GM12873 (cell line): Measurements from ENCODE around the gene TTC7B.

ENCODE experiments used
- TF ChIP-seq, protein P1 (sequence below): IDR thresholded peaks from 2 replicates; pipeline ENCODE4 v1.5.1; 2012; ENCODE audit warnings: low read depth, mild to moderate bottlenecking, moderate library complexity, low read length, control low read depth; ENCODE audit not compliant: insufficient read depth; ENCODE audit errors: missing control alignments

The TTC7B gene

DNA sequence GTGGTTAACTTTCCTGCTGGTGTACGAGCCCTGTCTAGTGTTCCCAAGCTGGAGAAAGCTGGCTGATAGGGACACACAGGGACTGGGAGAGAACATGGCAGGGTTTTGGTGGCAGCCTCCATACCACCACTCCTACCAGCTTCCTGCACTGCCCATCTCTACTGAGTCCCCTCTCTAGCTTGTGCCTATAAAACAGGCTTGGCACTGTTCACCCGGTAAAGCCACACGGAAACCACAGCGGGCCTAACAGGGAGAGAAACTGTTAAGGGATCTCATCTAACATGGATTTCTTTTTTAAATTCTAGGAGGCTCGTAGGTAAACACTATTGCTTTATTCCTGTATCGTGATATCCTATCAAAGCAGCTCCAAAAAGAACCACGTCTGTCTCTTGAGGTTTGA is 204.7 kb downstream of the TTC7B start:
- TF ChIP-seq, protein P1, sequence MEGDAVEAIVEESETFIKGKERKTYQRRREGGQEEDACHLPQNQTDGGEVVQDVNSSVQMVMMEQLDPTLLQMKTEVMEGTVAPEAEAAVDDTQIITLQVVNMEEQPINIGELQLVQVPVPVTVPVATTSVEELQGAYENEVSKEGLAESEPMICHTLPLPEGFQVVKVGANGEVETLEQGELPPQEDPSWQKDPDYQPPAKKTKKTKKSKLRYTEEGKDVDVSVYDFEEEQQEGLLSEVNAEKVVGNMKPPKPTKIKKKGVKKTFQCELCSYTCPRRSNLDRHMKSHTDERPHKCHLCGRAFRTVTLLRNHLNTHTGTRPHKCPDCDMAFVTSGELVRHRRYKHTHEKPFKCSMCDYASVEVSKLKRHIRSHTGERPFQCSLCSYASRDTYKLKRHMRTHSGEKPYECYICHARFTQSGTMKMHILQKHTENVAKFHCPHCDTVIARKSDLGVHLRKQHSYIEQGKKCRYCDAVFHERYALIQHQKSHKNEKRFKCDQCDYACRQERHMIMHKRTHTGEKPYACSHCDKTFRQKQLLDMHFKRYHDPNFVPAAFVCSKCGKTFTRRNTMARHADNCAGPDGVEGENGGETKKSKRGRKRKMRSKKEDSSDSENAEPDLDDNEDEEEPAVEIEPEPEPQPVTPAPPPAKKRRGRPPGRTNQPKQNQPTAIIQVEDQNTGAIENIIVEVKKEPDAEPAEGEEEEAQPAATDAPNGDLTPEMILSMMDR, result no peak

DNA sequence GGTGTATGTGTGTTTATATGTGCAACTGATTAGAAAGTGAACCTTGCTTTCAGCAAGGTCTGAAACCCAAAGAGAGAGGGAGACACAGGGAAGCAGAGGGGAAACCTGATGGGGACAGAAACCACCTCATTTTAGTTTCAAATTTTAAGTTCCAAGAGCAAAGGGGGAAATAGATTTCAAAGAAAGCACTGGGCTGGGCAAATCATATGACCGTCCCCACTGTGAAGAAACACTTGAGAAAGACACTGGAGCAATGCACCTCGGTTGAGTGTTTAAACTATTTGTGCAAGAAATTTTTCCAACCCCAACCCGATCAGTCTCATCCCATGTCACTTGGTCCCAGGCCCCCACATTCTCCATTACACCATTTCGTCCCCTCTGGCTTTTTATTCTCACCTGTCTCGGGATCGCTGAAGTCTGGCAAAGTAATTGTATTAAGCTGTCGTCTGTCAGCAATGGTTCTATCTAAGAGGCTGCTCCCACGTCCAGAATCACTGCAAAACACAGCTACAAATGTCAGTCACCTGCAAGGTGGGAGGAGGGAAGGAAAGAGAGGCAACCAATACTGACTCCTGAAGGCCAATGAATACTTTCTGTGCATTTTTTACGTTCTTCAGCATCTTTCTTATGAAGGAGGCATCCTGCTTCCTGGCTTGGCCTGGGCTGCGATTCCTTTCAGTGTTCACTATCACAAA is 205.7 kb downstream of the TTC7B start:
- TF ChIP-seq, protein P1, result no peak

DNA sequence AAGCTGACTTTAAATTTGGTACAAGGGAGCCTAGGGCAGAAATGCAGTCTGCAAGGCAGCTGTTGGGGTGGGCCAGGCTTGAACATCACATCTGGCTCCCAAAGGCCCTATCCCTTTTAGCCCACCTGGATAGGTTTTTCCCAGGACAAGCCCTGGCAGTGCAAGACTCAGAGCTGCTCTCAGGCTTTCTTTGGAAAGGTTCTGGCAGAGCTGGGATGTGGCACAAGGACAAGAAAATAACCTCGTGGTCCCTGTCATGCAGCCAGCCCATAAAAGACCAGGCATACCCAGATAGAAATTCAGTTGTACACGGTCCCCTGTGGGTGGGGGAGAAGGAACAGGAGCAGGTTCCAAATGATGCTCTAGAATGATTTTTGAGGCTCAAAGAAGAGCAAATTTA is 206.9 kb downstream of the TTC7B start:
- TF ChIP-seq, protein P1, result no peak

DNA sequence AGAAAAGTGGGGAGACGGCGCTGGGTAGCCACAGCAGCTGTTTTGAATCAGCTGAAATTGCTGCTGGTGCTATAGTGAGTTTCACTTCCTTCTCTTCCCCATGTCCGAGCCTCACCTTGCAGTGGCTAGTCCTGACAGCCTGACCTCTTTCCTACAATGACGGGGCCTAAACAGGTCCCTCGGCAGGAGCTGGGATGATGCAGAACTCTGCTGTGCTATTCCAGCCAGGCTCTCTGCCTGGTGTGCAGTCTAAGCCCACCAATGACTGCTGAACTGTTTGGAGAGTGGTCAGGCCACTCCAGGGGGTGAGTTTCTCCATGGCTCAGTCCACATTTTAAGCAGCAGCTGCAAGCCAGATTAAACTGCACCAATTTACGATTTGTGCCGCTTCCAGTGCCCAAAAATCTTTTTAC is 207.3 kb downstream of the TTC7B start:
- TF ChIP-seq, protein P1, result no peak

DNA sequence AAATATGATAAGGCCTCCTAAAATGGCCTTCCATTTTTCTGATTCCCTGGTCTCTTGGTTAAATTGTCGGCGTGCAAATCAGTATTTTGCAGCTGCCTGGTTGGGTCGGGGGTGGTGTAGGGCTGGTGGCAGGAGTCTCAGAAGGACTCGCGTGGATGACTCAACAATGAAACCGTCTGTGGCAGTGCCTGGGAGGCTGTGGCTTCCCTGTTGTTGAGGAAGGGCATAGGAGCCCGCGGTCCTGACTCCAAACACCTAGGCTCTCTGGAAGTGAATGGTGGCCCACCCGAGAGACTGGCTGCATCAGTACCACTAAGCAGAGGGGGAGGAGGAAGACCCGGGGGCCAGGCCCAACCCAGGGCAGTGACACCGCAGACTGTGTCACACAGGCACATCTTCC is 207.9 kb downstream of the TTC7B start:
- TF ChIP-seq, protein P1, result no peak

DNA sequence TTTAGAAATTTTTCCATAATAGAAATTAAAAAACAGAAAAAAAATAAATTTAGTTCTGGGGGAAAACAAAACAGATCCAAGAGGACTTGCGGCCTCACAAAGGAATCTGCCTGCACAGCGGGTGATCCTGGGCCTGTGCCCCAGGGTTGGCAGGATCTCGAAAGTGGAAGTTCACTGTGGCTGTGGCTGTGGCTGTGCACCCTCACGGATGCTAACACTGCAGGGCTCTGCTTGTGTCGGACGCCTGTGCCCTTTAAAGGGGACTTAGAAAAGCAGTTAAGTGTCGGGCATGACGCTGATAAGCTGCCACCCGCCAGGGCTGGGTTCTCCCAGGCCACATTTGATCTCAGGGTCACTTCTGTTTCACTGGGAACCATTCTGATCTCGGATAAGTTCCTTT is 209.1 kb downstream of the TTC7B start:
- TF ChIP-seq, protein P1, result no peak

DNA sequence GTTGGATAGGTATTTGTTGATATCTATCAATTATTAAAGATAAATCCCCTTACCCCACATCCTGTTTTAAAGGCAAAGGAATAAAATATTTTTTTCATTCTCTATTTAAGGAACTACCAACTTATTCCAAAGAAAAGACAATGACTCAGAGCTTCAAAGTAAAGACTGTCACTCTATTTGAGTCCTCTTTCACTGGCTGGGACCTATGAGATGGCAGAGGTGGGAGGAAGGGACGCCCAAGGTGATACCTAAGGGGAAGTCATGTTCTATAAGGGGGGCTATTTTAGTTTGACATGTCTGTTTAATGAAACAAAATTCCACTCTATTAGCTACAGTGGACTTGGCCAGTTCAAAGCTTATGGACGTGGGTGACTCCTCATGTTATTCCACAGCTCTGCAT is 209.8 kb downstream of the TTC7B start:
- TF ChIP-seq, protein P1, result no peak
